ENCODE measurements around the gene MT1E. TPM values are rescaled to one million over a fixed set of nuclear protein-coding genes. Genes with fewer than 3 reads are reported as not detected.
"Not testable (repeated sequence)": the region's sequence is repeated elsewhere in the genome, so short reads cannot be mapped to it uniquely, and the experiment has no call there.

Gene MT1E
- total RNA-seq, 1 donor from 2014 or later: not detected

DNA sequence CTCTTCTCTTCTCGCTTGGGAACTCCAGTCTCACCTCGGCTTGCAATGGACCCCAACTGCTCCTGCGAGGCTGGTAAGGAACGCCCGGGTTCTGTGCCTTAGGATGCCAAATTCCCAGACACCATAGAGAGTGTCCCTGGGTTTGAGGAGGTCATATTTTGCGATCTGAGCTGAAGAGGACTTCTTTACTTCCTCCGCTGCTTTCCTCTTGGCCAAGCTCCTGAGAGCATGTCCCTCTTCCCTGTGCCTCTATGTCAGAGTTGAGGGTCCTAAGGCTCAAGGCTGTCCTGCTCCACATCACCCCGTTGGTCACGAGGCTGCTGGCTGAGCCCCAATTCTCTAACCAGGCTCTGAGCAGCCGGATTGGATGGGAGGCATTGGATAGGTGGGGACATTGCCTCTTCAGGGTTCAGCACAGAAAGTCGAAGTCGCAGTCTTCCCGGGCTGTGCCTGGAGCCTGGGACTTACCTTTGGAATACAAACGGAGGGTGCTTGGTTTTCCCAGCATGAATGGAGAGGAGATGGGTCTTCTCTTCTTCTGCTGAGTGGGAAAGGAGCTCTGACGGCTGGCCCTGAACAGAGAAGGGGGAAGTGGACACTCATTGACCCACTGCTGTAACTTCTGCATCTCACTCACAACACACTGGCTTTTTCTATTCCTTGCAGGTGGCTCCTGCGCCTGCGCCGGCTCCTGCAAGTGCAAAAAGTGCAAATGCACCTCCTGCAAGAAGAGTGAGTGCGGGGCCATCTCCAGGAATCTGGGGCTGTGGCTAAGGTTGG is 44.4 kb downstream of the MT1E start:
- Mint-ChIP-seq H3K27ac (no peak overlapping the region), H3K4me1 (peaks cover 9% of the 10 kb centered on the region), H3K4me3 (no peak overlapping the region), H3K36me3 (no peaks in the 10 kb centered on the region), H3K27me3 (ENCODE audit: low read depth) (peaks cover 98% of the 10 kb centered on the region), H3K9me3 (no peaks in the 10 kb centered on the region)
- TF ChIP-seq, protein P1, sequence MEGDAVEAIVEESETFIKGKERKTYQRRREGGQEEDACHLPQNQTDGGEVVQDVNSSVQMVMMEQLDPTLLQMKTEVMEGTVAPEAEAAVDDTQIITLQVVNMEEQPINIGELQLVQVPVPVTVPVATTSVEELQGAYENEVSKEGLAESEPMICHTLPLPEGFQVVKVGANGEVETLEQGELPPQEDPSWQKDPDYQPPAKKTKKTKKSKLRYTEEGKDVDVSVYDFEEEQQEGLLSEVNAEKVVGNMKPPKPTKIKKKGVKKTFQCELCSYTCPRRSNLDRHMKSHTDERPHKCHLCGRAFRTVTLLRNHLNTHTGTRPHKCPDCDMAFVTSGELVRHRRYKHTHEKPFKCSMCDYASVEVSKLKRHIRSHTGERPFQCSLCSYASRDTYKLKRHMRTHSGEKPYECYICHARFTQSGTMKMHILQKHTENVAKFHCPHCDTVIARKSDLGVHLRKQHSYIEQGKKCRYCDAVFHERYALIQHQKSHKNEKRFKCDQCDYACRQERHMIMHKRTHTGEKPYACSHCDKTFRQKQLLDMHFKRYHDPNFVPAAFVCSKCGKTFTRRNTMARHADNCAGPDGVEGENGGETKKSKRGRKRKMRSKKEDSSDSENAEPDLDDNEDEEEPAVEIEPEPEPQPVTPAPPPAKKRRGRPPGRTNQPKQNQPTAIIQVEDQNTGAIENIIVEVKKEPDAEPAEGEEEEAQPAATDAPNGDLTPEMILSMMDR (IDR thresholded peaks at IDR 0.05; ENCODE audit: unreplicated experiment): no peak
- DNase-seq (ENCODE audit: low spot score in 2 of 2, unreplicated experiment in 2 of 2): no peak

DNA sequence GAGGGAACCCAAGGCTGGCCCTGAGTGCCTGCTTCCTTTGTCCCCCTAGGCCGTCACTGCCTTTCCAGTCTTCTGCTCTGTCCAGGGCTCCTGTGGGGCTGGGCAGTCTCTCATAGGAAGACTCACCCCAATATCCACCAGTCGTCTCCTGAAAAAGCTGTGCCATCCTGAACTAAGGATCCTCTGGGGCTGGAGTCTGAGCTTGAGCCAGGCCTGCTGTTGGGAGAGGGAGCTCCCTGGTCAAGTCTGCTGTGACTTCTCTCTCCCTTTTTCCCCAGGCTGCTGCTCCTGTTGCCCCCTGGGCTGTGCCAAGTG is 45.0 kb downstream of the MT1E start:
- Mint-ChIP-seq H3K27ac (no peak overlapping the region), H3K36me3 (no peaks in the 10 kb centered on the region), H3K27me3 (ENCODE audit: low read depth) (peaks cover 98% of the 10 kb centered on the region)

DNA sequence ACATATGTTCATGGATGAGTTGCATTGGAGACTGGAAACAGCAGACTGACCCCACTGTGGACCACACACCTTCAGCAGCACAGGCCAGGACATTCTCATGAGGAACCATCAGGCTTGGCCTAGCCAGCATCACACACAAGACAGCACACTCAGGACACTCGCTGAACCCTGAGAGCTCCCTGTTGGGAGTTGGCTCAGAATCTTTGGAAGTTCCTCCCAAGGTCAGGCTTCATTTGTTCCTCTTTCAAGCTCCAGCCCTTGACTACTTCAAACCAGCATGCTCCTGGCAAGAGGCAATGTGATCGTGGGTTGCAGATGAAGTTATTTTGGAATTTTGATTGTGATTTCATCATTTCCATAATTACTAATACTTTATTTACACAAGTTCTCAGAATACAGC is 46.1 kb downstream of the MT1E start:
- Mint-ChIP-seq H3K27me3 (ENCODE audit: low read depth) (peaks cover 98% of the 10 kb centered on the region), H3K4me1 (peaks cover 18% of the 10 kb centered on the region)
- not testable (repeated sequence) for H3K4me3 Mint-ChIP-seq; DNase-seq (ENCODE audit: low spot score in 2 of 2, unreplicated experiment in 2 of 2); H3K9me3 Mint-ChIP-seq; H3K27ac Mint-ChIP-seq; H3K36me3 Mint-ChIP-seq

More for the DNA sequence above, 45.0 kb downstream of the MT1E start:
- Mint-ChIP-seq H3K4me1 (peaks cover 13% of the 10 kb centered on the region), H3K9me3 (no peaks in the 10 kb centered on the region), H3K4me3 (no peak overlapping the region)
- no peak for DNase-seq (ENCODE audit: low spot score in 2 of 2, unreplicated experiment in 2 of 2)
- TF ChIP-seq, protein P1 (IDR thresholded peaks at IDR 0.05; ENCODE audit: unreplicated experiment): no peak

DNA sequence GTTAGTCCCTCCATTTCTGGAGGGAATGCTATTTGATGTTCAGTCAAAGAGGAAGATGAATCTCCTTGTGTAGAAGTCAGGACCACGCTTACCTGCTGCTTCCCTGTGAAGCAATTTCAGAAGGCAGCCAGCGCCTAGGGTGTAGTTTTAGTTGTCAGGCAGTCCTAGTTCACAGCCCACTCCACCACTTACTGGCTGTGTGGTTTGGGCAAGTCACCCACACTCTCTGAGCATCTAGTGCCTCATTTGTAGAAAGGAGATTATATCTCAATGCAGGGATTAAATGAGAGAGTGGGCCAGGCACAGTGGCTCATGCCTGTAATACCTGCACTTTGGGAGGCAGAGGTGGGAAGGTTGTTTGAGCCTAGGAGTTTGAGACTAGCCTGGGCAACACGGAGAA is 46.6 kb downstream of the MT1E start:
- H3K27me3 Mint-ChIP-seq (ENCODE audit: low read depth): peaks cover 98% of the 10 kb centered on the region
- DNase-seq (ENCODE audit: low spot score in 2 of 2, unreplicated experiment in 2 of 2): not testable (repeated sequence)

DNA sequence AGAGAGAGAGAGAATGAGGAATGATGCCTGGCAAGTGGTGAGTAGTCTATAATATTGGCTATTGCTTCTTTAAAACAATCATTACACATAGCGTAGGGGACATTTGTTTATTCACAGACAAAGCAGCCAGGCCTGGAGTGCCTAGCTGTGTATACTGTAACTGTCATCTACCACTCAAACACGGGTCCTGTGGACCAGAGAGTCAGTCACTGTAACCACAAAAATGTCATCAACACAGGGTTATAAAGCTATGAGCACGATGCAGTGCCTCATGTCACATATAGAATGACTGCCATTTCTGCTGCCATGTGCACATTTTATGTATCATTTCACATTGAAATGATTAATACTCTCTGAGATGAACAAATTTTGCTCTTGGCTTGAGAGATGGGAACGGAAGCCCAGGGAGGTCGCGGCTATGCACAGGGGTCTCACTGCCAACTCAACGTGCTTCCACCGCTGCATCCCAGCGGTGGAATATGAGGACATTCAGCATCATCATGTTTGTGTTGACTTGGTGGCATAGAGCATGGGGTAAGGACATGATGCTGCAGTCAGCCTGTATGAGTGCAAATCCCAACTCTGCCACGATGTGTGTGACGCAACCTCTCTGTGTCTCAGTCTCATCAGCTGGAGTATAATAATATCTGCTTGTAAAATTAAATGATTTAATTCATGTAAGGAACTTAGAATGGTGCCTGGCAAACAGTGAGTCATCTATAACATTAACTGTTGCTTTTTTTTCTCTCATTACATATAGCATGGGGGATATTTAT is 47.4 kb downstream of the MT1E start:
- no peak for DNase-seq (ENCODE audit: low spot score in 2 of 2, unreplicated experiment in 2 of 2)
- no peaks in the 10 kb centered on the region for H3K9me3 Mint-ChIP-seq
- no peak overlapping the region for H3K27ac Mint-ChIP-seq
- H3K27me3 Mint-ChIP-seq (ENCODE audit: low read depth): peaks cover 99% of the 10 kb centered on the region
- peaks cover 18% of the 10 kb centered on the region for H3K4me1 Mint-ChIP-seq
- H3K36me3 Mint-ChIP-seq: no peaks in the 10 kb centered on the region
- H3K4me3 Mint-ChIP-seq: no peak overlapping the region
- TF ChIP-seq, protein P1 (IDR thresholded peaks at IDR 0.05; ENCODE audit: unreplicated experiment): no peak

More for the DNA sequence above, 46.6 kb downstream of the MT1E start:
- not testable (repeated sequence) for H3K4me3 Mint-ChIP-seq, H3K9me3 Mint-ChIP-seq, H3K27ac Mint-ChIP-seq, H3K36me3 Mint-ChIP-seq
- H3K4me1 Mint-ChIP-seq: peaks cover 18% of the 10 kb centered on the region

DNA sequence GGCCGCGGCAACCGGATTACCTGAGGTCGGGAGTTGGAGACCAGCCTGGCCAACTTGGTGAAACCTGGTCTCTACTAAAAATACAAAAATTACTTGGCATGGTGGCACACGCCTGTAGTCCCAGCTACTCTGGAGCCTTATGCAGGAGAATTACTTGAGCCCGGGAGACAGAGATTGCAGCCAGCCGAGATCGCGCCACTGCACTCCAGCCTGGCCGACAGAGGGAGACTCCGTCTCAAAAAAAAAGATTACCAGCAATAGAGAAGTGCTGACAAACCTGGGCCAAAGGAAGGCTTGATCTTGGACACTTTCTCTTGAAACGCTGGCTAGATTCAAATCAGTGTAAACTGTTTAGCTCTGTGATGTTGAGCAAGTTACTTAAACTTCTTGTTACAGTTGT is 48.3 kb downstream of the MT1E start:
- Mint-ChIP-seq H3K27ac (no peak overlapping the region), H3K36me3 (no peaks in the 10 kb centered on the region), H3K4me3 (no peak overlapping the region)

DNA sequence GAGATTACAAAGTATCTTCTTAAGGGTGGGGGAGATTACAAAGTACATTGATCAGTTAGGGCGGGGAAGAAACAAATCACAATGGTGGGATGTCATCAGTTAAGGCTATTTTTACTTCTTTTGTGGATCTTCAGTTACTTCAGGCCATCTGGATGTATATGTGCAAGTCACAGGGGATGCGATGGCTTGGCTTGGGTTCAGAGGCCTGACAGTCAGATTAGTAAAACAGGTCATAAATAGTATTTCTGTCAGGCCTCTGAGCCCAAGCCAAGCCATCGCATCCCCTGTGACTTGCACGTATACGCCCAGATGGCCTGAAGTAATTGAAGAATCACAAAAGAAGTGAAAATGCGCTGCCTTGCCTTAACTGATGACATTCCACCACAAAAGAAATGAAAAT is 49.0 kb downstream of the MT1E start:
- not testable (repeated sequence) for DNase-seq (ENCODE audit: low spot score in 2 of 2, unreplicated experiment in 2 of 2); H3K36me3 Mint-ChIP-seq; H3K27ac Mint-ChIP-seq; H3K9me3 Mint-ChIP-seq; H3K4me3 Mint-ChIP-seq
- Mint-ChIP-seq H3K4me1 (peaks cover 18% of the 10 kb centered on the region), H3K27me3 (ENCODE audit: low read depth) (peaks cover 88% of the 10 kb centered on the region)

More for the DNA sequence above, 48.3 kb downstream of the MT1E start:
- Mint-ChIP-seq H3K9me3 (no peaks in the 10 kb centered on the region), H3K27me3 (ENCODE audit: low read depth) (peaks cover 92% of the 10 kb centered on the region), H3K4me1 (peaks cover 18% of the 10 kb centered on the region)
- TF ChIP-seq, protein P1 (IDR thresholded peaks at IDR 0.05; ENCODE audit: unreplicated experiment): no peak
- DNase-seq (ENCODE audit: low spot score in 2 of 2, unreplicated experiment in 2 of 2): no peak
